HG03159 (cell line): ENCODE data around the gene TBC1D2.
"Not testable (repeated sequence)": the region's sequence is repeated elsewhere in the genome, so short reads cannot be mapped to it uniquely, and the experiment has no call there.

Experiments
- ATAC-seq: cut with Tn5 transposase; IDR thresholded peaks from one replicate; pipeline ENCODE4 v1.9.1; 2021; ENCODE audit warnings: mild to moderate bottlenecking, moderate library complexity; ENCODE audit not compliant: unreplicated experiment

Gene TBC1D2, protein sequence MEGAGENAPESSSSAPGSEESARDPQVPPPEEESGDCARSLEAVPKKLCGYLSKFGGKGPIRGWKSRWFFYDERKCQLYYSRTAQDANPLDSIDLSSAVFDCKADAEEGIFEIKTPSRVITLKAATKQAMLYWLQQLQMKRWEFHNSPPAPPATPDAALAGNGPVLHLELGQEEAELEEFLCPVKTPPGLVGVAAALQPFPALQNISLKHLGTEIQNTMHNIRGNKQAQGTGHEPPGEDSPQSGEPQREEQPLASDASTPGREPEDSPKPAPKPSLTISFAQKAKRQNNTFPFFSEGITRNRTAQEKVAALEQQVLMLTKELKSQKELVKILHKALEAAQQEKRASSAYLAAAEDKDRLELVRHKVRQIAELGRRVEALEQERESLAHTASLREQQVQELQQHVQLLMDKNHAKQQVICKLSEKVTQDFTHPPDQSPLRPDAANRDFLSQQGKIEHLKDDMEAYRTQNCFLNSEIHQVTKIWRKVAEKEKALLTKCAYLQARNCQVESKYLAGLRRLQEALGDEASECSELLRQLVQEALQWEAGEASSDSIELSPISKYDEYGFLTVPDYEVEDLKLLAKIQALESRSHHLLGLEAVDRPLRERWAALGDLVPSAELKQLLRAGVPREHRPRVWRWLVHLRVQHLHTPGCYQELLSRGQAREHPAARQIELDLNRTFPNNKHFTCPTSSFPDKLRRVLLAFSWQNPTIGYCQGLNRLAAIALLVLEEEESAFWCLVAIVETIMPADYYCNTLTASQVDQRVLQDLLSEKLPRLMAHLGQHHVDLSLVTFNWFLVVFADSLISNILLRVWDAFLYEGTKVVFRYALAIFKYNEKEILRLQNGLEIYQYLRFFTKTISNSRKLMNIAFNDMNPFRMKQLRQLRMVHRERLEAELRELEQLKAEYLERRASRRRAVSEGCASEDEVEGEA

GRCh38 chr9:98255578-98256296 is at the start of gene TBC1D2:
Gene TBC1D2, minus strand, starts transcription at chr9:98255649. Its CDS starts 108 bp downstream, at chr9:98255541.
- ATAC-seq: peak; percentile 90

- no peak for ATAC-seq
Observed at GRCh38 chr9:98304381-98304780, 48.9 kb upstream of the TBC1D2 start.

GRCh38 chr9:98303633-98304125 is 48.2 kb upstream of the TBC1D2 start:
- no peak for ATAC-seq

DNA sequence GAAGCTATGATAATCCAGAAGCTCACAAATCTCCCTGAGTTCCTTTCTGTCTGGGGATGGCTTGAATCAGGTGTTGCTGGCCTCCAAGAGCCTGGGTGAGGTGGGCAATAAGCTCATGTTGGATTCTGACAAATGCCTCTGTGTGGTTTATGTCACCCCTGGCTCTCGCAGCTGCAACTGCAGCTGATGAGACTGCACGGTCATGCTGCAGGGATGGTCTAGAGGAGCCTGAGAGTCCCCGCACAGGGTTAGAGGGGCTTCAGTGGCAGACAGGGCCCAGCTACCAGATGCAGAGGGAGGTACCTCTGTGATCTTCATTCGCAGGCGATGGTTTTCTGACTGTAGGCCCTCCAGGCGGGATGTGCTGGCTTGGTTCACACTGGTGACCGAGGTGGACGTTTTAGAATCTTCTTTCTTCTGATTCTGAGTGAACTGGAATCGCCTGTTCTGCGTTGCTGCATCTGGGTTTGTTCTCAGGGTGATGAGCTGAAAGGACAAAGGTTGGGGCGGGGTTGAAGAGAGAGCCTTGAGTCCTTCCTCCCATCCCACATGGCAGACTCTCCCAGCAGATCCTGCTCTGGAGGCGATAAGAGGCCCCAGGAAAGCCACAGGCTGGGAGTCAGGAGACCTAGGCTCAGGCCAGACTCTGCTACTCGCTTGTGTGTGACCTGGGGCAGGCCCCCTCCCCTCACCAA is 47.6 kb upstream of the TBC1D2 start:
- ATAC-seq: no peak

GRCh38 chr9:98302150-98302549 is 46.7 kb upstream of the TBC1D2 start:
- no peak for ATAC-seq

GRCh38 chr9:98300611-98301010 is 45.2 kb upstream of the TBC1D2 start:
- no peak for ATAC-seq

DNA sequence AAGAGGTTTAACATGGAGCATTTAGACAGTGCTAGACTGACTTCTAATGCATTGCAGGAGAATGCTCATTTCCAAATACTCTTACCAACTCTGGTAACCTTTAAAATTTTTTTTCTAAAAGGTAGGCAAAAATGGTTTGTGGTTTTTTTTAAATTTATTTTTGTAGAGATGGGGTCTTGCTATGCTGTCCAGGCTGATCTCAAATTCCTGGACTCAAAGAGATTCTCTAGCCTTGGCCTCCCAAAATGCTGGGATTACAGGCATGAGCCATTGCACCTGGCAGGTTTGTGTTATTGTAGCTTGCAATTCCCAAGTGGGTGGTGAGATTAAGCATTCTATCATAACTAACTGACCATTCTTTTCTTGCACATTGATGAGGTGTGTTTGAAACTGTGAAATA is 43.0 kb upstream of the TBC1D2 start:
- no peak for ATAC-seq

GRCh38 chr9:98295824-98296223 is 40.4 kb upstream of the TBC1D2 start:
- ATAC-seq: no peak

DNA sequence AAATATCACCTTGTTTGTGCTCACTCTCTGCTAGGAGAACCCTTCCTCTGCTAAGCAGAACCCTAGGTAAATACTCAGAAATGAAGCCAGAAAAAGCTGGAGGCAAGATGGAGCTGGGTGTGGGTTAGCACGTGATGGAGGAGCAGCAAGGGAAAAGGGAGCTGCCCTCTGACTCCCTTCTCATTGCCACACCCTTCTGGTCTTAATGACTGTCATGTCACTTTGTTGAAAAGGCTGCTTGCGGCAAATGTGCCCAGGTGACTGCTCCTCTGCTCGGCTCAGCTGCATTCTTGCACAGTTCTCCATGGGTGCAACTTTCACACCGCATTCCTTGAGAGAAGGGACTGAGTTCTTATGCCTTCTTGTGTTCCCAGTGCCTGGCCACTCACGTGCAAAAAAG is 36.4 kb upstream of the TBC1D2 start:
- ATAC-seq: no peak

DNA sequence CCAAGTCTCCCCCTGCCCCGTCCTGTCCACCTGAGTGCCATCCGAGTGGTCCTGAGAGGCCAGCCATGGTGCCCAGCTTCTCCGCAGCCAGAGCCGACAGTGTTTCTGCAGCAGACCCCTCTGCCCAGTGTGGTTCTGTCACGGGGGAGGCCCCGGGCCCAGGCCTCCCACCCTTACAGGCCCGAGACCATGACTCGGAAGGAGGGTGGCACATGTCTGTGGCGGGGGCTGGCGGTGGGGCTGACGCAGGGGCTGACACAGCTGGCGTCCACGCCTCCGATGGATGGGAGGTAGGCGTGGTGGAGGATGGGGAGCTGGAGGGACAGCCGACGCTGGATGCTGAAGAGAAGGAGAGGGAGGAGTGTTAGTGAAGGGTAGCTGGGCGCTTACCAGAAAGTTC is 35.0 kb upstream of the TBC1D2 start:
- no peak for ATAC-seq

DNA sequence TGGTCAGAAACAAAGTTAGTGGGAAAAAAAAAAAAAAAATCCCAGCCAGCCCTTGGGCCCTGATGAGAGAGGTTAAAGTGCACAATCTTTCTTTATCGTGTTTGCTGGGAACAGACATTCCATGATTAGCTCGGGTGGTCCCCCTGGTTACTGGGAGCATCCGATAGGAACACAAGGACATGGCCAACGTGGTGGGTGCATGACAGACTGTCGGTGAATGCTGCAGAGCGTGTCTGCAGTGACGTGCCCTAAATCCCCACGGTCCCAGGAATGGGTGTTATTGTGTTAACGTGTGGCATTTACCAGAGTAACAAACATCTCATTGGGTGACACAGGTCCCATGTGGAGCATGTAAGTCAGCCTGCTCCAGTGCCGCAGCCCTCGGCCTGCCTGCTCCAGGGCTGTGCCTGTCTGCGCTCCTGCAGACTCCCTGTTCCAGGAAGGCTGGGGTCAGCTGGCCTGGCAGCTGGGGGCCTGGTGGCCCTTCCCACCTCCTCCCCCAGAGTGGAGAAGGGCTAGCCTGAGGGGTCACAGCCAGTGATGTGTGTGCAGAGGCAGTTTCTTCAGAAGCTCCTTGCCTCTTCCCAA is 34.3 kb upstream of the TBC1D2 start:
- no peak for ATAC-seq

DNA sequence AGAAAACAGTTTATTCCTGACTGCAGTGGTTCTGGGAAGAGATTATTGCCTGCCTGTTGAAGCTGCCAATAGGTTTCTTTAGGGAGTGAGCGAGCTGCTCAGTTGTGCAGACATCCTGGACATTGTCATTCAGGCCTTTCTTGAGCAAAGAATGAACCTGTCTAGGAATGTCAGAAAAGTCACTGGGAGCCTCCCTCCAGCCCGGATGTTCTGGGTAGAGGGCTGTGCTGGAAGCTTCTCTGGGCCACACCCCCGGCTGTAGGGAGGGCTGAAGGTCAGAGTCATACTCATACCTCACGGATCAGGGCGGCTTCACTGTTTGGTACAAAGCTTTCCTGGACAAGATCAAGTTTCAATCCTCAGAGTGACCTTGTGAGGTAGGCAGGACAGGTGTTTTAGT is 33.4 kb upstream of the TBC1D2 start:
- no peak for ATAC-seq

- ATAC-seq: no peak
Observed at GRCh38 chr9:98287384-98287783, 31.9 kb upstream of the TBC1D2 start.

- ATAC-seq: no peak
Observed at GRCh38 chr9:98285446-98285845, 30.0 kb upstream of the TBC1D2 start.

GRCh38 chr9:98284754-98285153 is 29.3 kb upstream of the TBC1D2 start:
- no peak for ATAC-seq

DNA sequence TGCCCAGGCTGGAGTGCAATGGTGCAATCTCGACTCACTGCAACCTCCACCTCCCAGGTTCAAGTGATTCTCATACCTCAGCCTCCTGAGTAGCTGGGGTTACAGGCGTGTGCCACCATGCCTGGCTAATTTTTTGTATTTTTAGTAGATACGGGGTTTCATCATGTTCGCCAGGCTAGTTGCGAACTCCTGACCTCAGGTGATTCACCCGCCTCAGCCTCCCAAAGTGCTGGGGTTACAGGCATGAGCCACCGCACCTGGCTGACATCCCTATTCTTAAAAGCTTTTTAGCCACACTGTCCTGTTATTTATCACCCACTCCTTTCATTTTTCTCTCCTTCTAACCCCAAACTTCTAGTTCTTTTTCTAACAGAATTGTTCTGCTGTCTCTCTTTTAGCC is 27.7 kb upstream of the TBC1D2 start:
- ATAC-seq: not testable (repeated sequence)

- ATAC-seq: no peak
Observed at GRCh38 chr9:98281281-98281680, 25.8 kb upstream of the TBC1D2 start.

GRCh38 chr9:98280574-98280973 is 25.1 kb upstream of the TBC1D2 start:
- ATAC-seq: no peak

DNA sequence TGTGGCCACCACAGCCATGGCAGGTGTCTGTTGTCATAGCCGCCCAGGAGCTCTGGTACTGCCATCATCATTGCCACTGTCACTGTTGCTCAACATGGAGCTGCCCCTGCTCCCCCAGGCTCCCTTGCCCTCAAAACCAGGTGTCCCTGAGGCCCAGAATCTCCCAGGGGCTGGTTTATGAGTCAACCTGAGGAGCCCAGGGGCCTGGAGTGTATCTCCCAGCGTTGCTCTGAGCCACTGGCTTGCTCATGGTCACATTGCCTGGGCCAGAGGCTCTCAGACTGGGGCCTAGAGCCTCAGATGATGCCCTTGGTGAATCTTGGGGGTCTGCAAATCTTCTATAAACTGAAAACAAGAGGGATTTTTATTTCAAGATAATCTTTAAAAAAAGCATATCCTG is 24.7 kb upstream of the TBC1D2 start:
- no peak for ATAC-seq

GRCh38 chr9:98276907-98277469 is 21.5 kb upstream of the TBC1D2 start:
- no peak for ATAC-seq
